Measurements from ENCODE around the gene RNF14. TPM values are rescaled to one million over a fixed set of nuclear protein-coding genes. Genes with fewer than 3 reads are reported as not detected.

The RNF14 gene
- total RNA-seq, 1 experiment from 2014 or later, result 72.1 TPM

DNA sequence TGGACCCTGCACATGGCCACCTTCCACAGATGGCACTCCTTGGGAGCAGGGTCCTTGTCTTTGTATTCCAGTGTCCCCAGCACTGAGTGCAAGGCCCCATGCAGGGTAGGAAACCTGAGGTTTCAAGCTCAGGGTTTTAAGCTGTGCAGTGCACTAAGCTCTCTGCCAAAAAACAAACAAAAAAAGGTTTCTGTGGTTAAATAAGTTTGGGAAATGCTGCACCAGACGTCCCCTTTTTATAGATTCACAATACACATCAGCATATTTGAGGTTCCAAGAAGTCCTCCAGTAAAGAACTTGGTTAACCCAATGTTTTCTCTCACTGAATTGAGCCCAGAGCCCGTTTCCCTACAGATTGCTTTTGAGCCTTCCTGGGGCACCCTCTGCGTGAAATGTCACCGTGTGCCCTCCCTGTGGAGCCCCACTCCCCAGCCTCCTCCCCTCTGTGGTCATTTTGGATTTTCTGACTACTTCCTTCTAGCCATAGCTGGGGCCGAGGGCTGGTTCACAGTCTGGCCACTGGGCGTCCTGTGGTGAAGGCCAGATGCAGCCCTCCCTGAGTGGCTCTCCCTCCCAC lies 28.1 kb upstream of the RNF14 start:
- Histone ChIP-seq H3K4me3 (ENCODE audit: low read depth in 2 of 2, low read length in 2 of 2) (no peak overlapping the region), H3K27me3 (ENCODE audit: control insufficient read depth, insufficient read depth, low read length) (no peaks in the 10 kb centered on the region), H3K9me3 (ENCODE audit: control insufficient read depth, insufficient read depth, low read depth, low read length) (no peaks in the 10 kb centered on the region), H3K36me3 (ENCODE audit: control insufficient read depth, insufficient read depth, low read length) (peaks cover 2% of the 10 kb centered on the region; the same call in 1 of the 2 replicates), H3K27ac (ENCODE audit: low read length) (no peak overlapping the region), H3K4me1 (ENCODE audit: control insufficient read depth, insufficient read depth, low read length) (no peaks in the 10 kb centered on the region)
- in situ Hi-C loops (cut with HindIII; ENCODE audit: low pct_unique_long_range_greater_than_20kb, low sequenced_read_pairs), result no loop called here
- BruUV-seq (replicated peaks), result no TSS peak
- intact Hi-C loops (cut with micrococcal nuclease; ENCODE audit: unreplicated experiment), result no loop called here
- ATAC-seq, result peak; percentile 68
- CTCF ChIA-PET, result interaction anchor here (0.5 kb wide), 1 partner anchor 508 kb away, joined by 3 read pairs; no protein-coding TSS in a partner anchor
- no peak for DNase-seq (ENCODE audit: low read depth, low spot score)
- POLR2A ChIA-PET, result interaction anchor here (0.7 kb wide), 1 partner anchor 282 kb away, joined by 8 read pairs; no protein-coding TSS in a partner anchor
- TF ChIP-seq POLR2AphosphoS5 (IDR thresholded peaks at IDR 0.05; ENCODE audit: low read depth, low read length) (no peak), REST (IDR thresholded peaks at IDR 0.05; ENCODE audit: insufficient read depth in 1 of 2, low read depth in 2 of 2, low read length in 1 of 2) (no peak), TCF7L2 (IDR thresholded peaks at IDR 0.05; ENCODE audit: low read depth, low read length) (no peak), SIN3A (IDR thresholded peaks at IDR 0.05; ENCODE audit: borderline replicate concordance, insufficient read depth, low read depth, low read length) (no peak)
- TF ChIP-seq, protein P1, sequence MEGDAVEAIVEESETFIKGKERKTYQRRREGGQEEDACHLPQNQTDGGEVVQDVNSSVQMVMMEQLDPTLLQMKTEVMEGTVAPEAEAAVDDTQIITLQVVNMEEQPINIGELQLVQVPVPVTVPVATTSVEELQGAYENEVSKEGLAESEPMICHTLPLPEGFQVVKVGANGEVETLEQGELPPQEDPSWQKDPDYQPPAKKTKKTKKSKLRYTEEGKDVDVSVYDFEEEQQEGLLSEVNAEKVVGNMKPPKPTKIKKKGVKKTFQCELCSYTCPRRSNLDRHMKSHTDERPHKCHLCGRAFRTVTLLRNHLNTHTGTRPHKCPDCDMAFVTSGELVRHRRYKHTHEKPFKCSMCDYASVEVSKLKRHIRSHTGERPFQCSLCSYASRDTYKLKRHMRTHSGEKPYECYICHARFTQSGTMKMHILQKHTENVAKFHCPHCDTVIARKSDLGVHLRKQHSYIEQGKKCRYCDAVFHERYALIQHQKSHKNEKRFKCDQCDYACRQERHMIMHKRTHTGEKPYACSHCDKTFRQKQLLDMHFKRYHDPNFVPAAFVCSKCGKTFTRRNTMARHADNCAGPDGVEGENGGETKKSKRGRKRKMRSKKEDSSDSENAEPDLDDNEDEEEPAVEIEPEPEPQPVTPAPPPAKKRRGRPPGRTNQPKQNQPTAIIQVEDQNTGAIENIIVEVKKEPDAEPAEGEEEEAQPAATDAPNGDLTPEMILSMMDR (IDR thresholded peaks at IDR 0.05), result no peak

DNA sequence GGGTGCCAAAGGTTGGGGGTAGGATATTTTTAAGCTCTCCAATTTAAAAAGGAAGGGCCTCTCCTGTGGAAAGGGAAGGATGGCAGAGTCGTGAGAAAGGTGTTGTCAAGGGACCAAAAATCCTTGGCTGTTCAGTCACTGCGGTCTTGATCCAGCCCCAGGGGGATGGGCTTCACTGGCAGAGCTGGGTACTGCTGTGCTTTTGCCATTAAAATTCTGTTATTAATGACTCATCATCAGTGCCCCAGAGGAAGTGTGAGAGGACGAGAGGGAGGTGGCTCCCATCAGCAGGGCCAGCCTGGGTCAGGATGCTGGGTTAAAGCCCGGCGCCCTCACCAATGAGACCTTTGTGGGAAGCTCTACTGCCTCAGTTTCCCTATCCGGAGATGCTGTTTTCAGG lies 27.6 kb upstream of the RNF14 start:
- Histone ChIP-seq H3K36me3 (ENCODE audit: control insufficient read depth, insufficient read depth, low read length) (no peaks in the 10 kb centered on the region), H3K27ac (ENCODE audit: low read length) (no peak overlapping the region), H3K4me1 (ENCODE audit: control insufficient read depth, insufficient read depth, low read length) (no peaks in the 10 kb centered on the region), H3K27me3 (ENCODE audit: control insufficient read depth, insufficient read depth, low read length) (no peaks in the 10 kb centered on the region), H3K9me3 (ENCODE audit: control insufficient read depth, insufficient read depth, low read depth, low read length) (no peaks in the 10 kb centered on the region), H3K4me3 (ENCODE audit: low read depth in 2 of 2, low read length in 2 of 2) (no peak overlapping the region)
- DNase-seq (ENCODE audit: low read depth, low spot score) (no peak), ATAC-seq (no peak)
- BruUV-seq (replicated peaks), result no TSS peak
- ChIA-PET CTCF (interaction anchor here (0.5 kb wide), 1 partner anchor 508 kb away, joined by 3 read pairs; no protein-coding TSS in a partner anchor), POLR2A (no interaction called here)
- in situ Hi-C loops (cut with HindIII; ENCODE audit: low pct_unique_long_range_greater_than_20kb, low sequenced_read_pairs), result no loop called here
- TF ChIP-seq, protein P1 (IDR thresholded peaks at IDR 0.05), result no peak
- TF ChIP-seq REST (IDR thresholded peaks at IDR 0.05; ENCODE audit: insufficient read depth in 1 of 2, low read depth in 2 of 2, low read length in 1 of 2) (no peak), TCF7L2 (IDR thresholded peaks at IDR 0.05; ENCODE audit: low read depth, low read length) (no peak), POLR2AphosphoS5 (IDR thresholded peaks at IDR 0.05; ENCODE audit: low read depth, low read length) (no peak; the same call in none of the 2 replicates), SIN3A (IDR thresholded peaks at IDR 0.05; ENCODE audit: borderline replicate concordance, insufficient read depth, low read depth, low read length) (no peak)
- intact Hi-C loops (cut with micrococcal nuclease; ENCODE audit: unreplicated experiment), result no loop called here
